Psoas muscle (tissue), 8 donors: Measurements from ENCODE around the gene NPIPB8. TPM values are rescaled to one million over a fixed set of nuclear protein-coding genes. Genes with fewer than 3 reads are reported as not detected.
"Not testable (repeated sequence)": the region's sequence is repeated elsewhere in the genome, so short reads cannot be mapped to it uniquely, and the experiment has no call there.

Experiments used
- ATAC-seq, 4 donors: fragments of 200-7000 bp; cut with Tn5 transposase; one replicate each; pipeline ENCODE4 v1.9.1; 2020; ENCODE audit warnings: moderate library complexity in 3 of 4, mild to moderate bottlenecking in 2 of 4
- DNase-seq, 2 donors: peaks; one replicate each; pipeline ENCODE4 v3.0.0-alpha.2; 2020
- H3K27ac ChIP-seq: fragments of 200-600 bp; one replicate; pipeline ENCODE4 v1.8.0; 2022
- H3K27me3 ChIP-seq, 3 donors: fragments of 200-600 bp in 1 of 3; one replicate each; pipeline versions ENCODE4 v1.6.1 to v1.8.0; 2013 to 2022; ENCODE audit warnings: low read length in 2 of 3, mild to moderate bottlenecking in 2 of 3, moderate library complexity in 1 of 3; ENCODE audit not compliant: insufficient read depth in 3 of 3
- H3K36me3 ChIP-seq, 2 donors: fragments of 200-600 bp in 1 of 2; one replicate each; pipeline versions ENCODE4 v1.6.1 to v1.8.0; 2013 to 2022; ENCODE audit warnings: low read depth in 1 of 2, mild to moderate bottlenecking in 1 of 2, moderate library complexity in 1 of 2; ENCODE audit not compliant: insufficient read depth in 1 of 2
- H3K4me1 ChIP-seq: fragments of 200-600 bp; one replicate; pipeline ENCODE4 v1.8.0; 2022
- H3K4me3 ChIP-seq: fragments of 200-600 bp; one replicate; pipeline ENCODE4 v1.8.0; 2022; ENCODE audit warnings: mild to moderate bottlenecking
- H3K9me3 ChIP-seq: fragments of 200-600 bp; one replicate; pipeline ENCODE4 v1.8.0; 2022
- WGBS, 3 donors: extraction: QIAGEN DNeasy Blood & Tissue Kit; methylation state at CpG; one replicate each; pipeline versions ENCODE4 v1.1.6 to v1.1.7; 2013; 5-methylcytosine and 5-hydroxymethylcytosine counted together
- intact Hi-C, 2 donors: fragments of 100-400 bp; cut with DNase I; formaldehyde crosslinking; loops; one replicate each; pipeline versions ENCODE4 v1.11.0 to v1.14.2; 2022
- long read RNA-seq, 2 donors: library from polyadenylated mRNA; unstranded; transcript quantifications; one replicate each; pipeline ENCODE4 v2.0.0, GENCODE V29; 2021
- polyA plus RNA-seq, 3 donors: library from polyadenylated mRNA; stranded (reverse); fragments of 200-250 nt; gene quantifications; one replicate each; pipeline ENCODE4 v1.2.3, GENCODE V29; 2013
- total RNA-seq, 4 donors: library from RNA; stranded (reverse); fragmentation: NEBNext Ultra II Directional in 2 of 4; extraction: Animal tissue kit (Norgen Biotek cat#: 25700) in 2 of 4; gene quantifications; one replicate each; pipeline versions ENCODE4 v1.2.1 to v1.2.4, GENCODE V29; 2021 to 2023
- TF ChIP-seq, protein P1 (sequence below): fragments of 200-600 bp; IDR thresholded peaks from one replicate; pipeline ENCODE4 v1.8.0; 2022; ENCODE audit warnings: antibody characterized with exemption
- donor health status: healthy with polysubstance abuse.
- donor health status: DM: no; HTN: no; CAD: no; lungs with moderate emphysema.
- donor health status: Bipolar disorder and iron deficiency.
- donor health status: healthy.
- donor health status: DM: yes; HTN: yes; CAD: no.
- donor health status: DM: no; HTN: no; CAD: no.
- donor health status: DM: no; HTN: no; CAD: no.
- donor health status: DM: yes; HTN: yes; CAD: no.

The NPIPB8 gene
- under 1 TPM in 1 of 4 donors, not detected in 3; 0.78 TPM for total RNA-seq
- polyA plus RNA-seq = not detected
- long read RNA-seq, donor 1 = 0 reads
- long read RNA-seq, donor 2 = 0 reads

DNA sequence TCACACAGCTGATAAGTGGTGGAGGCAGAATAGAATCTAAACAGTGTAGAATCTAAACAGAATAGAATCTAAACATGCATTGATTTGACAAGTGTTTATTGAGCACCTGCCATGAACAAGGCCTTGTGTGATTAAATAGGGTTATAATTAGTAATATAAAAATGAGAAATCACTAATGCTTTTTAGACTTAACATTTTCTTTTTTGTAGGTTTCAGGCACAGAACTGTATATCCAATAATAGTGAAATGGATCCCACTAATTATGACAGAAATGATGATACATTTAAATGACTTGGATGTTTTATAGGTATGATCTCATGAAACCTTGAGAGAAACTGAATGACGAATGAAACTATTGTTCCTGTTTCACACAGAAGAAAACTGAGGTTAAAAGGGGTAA lies at the start of gene NPIPB8:
NPIPB8 (plus strand) TSS at position 301 of the 400 bp plus-strand sequence. CDS start 296 bp downstream, outside the sequence.
- H3K4me1 ChIP-seq, H3K27me3 ChIP-seq, H3K36me3 ChIP-seq, H3K9me3 ChIP-seq, H3K4me3 ChIP-seq, ATAC-seq, intact Hi-C loops, DNase-seq, H3K27ac ChIP-seq: not testable (repeated sequence)
- no CpG with 5 or more reads among the region's 1 CpG for WGBS, 3 donors

DNA sequence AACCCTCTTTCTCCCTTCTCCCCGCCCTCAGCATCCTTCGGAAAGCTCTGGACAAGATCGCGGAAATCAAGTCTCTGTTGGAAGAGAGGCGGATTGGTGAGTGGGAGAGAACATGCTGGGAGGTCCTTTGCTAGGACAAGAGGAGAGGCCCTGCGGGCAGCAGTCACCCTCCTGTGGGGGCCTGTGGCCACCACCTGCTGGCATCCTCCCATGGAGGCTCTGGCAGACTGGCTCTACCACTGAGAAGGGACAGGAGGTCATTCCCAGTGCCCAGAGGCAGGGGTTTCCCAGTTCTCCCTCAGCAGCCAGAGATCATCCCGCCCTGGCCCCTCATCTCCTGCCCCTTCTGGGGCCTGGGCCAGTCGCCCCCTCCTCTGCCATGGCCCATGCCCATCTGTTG lies 48.8 kb upstream of the NPIPB8 start:
- Histone ChIP-seq H3K4me1 (no peaks in the 10 kb centered on the region), H3K36me3 (peaks cover 4 to 74% of the 10 kb centered on the region in 2 donors), H3K27me3 (no peaks in the 10 kb centered on the region), H3K9me3 (no peaks in the 10 kb centered on the region), H3K4me3 (no peak overlapping the region), H3K27ac (no peak overlapping the region)
- TF ChIP-seq, protein P1, sequence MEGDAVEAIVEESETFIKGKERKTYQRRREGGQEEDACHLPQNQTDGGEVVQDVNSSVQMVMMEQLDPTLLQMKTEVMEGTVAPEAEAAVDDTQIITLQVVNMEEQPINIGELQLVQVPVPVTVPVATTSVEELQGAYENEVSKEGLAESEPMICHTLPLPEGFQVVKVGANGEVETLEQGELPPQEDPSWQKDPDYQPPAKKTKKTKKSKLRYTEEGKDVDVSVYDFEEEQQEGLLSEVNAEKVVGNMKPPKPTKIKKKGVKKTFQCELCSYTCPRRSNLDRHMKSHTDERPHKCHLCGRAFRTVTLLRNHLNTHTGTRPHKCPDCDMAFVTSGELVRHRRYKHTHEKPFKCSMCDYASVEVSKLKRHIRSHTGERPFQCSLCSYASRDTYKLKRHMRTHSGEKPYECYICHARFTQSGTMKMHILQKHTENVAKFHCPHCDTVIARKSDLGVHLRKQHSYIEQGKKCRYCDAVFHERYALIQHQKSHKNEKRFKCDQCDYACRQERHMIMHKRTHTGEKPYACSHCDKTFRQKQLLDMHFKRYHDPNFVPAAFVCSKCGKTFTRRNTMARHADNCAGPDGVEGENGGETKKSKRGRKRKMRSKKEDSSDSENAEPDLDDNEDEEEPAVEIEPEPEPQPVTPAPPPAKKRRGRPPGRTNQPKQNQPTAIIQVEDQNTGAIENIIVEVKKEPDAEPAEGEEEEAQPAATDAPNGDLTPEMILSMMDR = no peak
- intact Hi-C loops = no loop called here
- no peak for DNase-seq
- WGBS, 3 donors = 90 to 94% (median 94%) methylated on average over 8 of the region's 8 CpGs
- no peak for ATAC-seq

DNA sequence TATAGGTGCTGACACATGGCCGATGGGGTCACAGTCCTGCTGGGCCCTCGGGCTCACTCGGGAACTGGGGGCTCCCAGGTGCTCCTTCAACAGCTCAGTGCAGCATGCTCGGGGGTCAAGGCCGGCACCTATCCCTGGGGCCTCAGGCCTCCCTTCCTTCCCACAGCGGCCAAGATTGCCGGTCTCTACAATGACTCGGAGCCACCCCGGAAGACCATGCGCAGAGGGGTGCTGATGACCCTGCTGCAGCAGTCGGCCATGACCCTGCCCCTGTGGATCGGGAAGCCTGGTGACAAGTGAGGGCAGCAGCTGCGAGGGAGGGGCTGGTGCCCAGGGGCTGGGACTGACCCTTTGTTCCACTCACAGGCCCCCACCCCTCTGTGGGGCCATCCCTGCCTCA lies 47.9 kb upstream of the NPIPB8 start:
- Histone ChIP-seq H3K9me3 (no peaks in the 10 kb centered on the region), H3K27ac (no peak overlapping the region), H3K36me3 (peaks cover 4 to 68% of the 10 kb centered on the region in 2 donors), H3K4me3 (no peak overlapping the region), H3K27me3 (no peaks in the 10 kb centered on the region), H3K4me1 (no peaks in the 10 kb centered on the region)
- 94 to 99% (median 94%) methylated on average over 13 of the region's 13 CpGs for WGBS, 3 donors
- TF ChIP-seq, protein P1 = no peak
- DNase-seq (no peak), ATAC-seq (no peak)
- intact Hi-C loops = no loop called here

DNA sequence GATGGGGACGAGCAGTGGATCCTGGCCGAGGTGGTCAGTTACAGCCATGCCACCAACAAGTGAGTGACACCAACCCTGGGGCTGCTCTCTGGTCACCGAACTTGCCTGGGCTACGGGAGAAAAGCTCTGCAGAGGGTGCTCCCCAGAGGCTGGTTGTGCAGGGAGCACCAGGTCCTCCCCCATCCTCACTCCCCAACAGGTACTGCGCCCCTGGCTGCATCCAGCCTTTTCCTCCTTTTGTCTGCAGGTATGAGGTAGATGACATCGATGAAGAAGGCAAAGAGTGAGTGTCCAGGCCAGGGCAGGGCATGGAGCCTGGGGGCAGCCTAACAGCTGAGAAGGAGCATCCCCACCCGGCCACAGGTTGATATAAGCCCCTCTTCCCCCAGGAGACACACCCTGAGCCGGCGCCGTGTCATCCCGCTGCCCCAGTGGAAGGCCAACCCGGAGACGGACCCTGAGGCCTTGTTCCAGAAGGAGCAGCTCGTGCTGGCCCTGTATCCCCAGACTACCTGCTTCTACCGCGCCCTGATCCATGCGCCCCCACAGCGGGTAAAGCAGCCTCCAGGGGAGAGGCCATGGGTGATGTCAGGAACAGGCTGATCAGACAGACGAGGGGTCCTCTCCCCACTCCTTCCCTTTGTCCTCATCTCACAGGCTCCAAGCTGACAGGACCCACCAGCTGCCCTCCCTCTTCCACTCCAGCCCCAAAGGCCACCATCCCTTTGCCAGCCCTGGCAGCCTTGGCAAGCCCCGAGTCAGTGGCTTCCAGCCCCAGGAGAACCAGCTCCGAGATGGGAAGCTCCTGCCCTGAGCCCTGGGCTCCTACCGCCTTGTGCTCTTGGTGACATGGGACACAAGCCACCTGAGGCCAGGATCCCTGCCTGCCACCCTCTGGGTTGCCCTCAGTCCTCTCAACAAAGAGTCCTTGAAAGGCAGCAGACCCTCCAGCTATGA lies 47.2 kb upstream of the NPIPB8 start:
- TF ChIP-seq, protein P1 = no peak
- Histone ChIP-seq H3K27me3 (no peaks in the 10 kb centered on the region), H3K4me1 (no peaks in the 10 kb centered on the region), H3K9me3 (no peaks in the 10 kb centered on the region), H3K4me3 (no peak overlapping the region), H3K27ac (no peak overlapping the region), H3K36me3 (peaks cover 0 to 61% of the 10 kb centered on the region in 2 donors)
- DNase-seq = no peak
- no peak for ATAC-seq
- intact Hi-C loops = no loop called here
- WGBS, 3 donors = 86 to 89% (median 88%) methylated on average over 20 to 22 of the region's 22 CpGs

DNA sequence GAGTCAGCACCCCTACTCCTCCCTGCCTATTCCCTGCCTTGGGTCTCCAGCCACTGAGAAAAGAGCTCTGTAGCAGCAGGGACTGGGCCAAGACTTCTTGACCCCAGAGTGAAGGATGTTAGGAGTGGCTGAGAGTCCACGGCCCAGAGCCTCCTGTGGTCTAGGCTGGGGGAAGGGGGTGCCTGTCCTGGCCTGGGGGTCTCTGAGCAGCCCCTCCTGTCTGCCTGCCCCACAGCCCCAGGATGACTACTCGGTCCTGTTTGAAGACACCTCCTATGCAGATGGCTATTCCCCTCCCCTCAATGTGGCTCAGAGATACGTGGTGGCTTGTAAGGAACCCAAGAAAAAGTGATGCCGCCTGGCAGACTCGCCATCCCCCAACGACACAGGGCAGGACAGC lies 46.5 kb upstream of the NPIPB8 start:
- Histone ChIP-seq H3K27me3 (no peaks in the 10 kb centered on the region), H3K4me3 (no peak overlapping the region), H3K36me3 (peaks cover 0 to 54% of the 10 kb centered on the region in 2 donors), H3K9me3 (no peaks in the 10 kb centered on the region), H3K4me1 (no peaks in the 10 kb centered on the region), H3K27ac (no peak overlapping the region)
- intact Hi-C loops = no loop called here
- 81 to 89% (median 87%) methylated on average over 6 of the region's 6 CpGs for WGBS, 3 donors
- TF ChIP-seq, protein P1 = no peak
- ATAC-seq (no peak), DNase-seq (no peak)
